Ishikawa (cell line): ENCODE results near the gene CUL7.

Experiments used
- CEBPB ChIP-seq: IDR thresholded peaks from 2 replicates; pipeline ENCODE4 v1.6.1; 2012
- CREB1 ChIP-seq: IDR thresholded peaks from 2 replicates; pipeline ENCODE4 v1.6.1; 2012; ENCODE audit warnings: low read depth
- EGR1 ChIP-seq: IDR thresholded peaks from 2 replicates; pipeline ENCODE4 v1.6.1; 2012
- EP300 ChIP-seq: IDR thresholded peaks from 2 replicates; pipeline ENCODE4 v1.6.1; 2012; ENCODE audit warnings: borderline replicate concordance
- FOXM1 ChIP-seq: IDR thresholded peaks from 2 replicates; pipeline ENCODE4 v1.6.1; 2012; ENCODE audit warnings: low read depth, borderline replicate concordance
- MAX ChIP-seq: IDR thresholded peaks from 2 replicates; pipeline ENCODE4 v1.6.1; 2012
- NFIC ChIP-seq: IDR thresholded peaks from 2 replicates; pipeline ENCODE4 v1.6.1; 2012
- RAD21 ChIP-seq: IDR thresholded peaks from 2 replicates; pipeline ENCODE4 v1.6.1; 2012; ENCODE audit warnings: low read depth
- REST ChIP-seq: IDR thresholded peaks from 2 replicates; pipeline ENCODE4 v1.6.1; 2012; ENCODE audit warnings: low read depth, mild to moderate bottlenecking
- TAF1 ChIP-seq: IDR thresholded peaks from 2 replicates; pipeline ENCODE4 v1.6.1; 2012; ENCODE audit warnings: low read depth, mild to moderate bottlenecking
- TCF12 ChIP-seq: IDR thresholded peaks from 2 replicates; pipeline ENCODE4 v1.6.1; 2012; ENCODE audit warnings: low read depth
- TEAD4 ChIP-seq: IDR thresholded peaks from 2 replicates; pipeline ENCODE4 v1.6.1; 2012
- USF1 ChIP-seq: IDR thresholded peaks from 2 replicates; pipeline ENCODE4 v1.6.1; 2012
- YY1 ChIP-seq: IDR thresholded peaks from 2 replicates; pipeline ENCODE4 v1.6.1; 2012; ENCODE audit warnings: low read depth
- ZBTB7A ChIP-seq: IDR thresholded peaks from 2 replicates; pipeline ENCODE4 v1.6.1; 2012; ENCODE audit warnings: low read depth

Gene CUL7

GRCh38 chr6:43082806-43083655 lies 29.4 kb upstream of the CUL7 start:
- TF ChIP-seq MAX: no peak
- no peak for TF ChIP-seq ZBTB7A
- no peak for TF ChIP-seq EP300
- no peak for TF ChIP-seq CREB1
- no peak for TF ChIP-seq TEAD4
- no peak for TF ChIP-seq USF1
- TF ChIP-seq TCF12: no peak
- no peak for TF ChIP-seq CEBPB
- no peak for TF ChIP-seq RAD21
- TF ChIP-seq YY1: no peak
- no peak for TF ChIP-seq FOXM1
- TF ChIP-seq REST: no peak
- TF ChIP-seq NFIC: no peak
- TF ChIP-seq EGR1: no peak
- TF ChIP-seq TAF1: no peak

GRCh38 chr6:43081043-43081442 lies 27.4 kb upstream of the CUL7 start:
- TF ChIP-seq ZBTB7A (no peak), FOXM1 (no peak), MAX (no peak), YY1 (no peak), REST (no peak), TCF12 (no peak), USF1 (no peak), CREB1 (no peak), RAD21 (no peak), NFIC (no peak), EGR1 (no peak), CEBPB (no peak), TEAD4 (no peak), TAF1 (no peak), EP300 (no peak)

- no peak for TF ChIP-seq RAD21
- TF ChIP-seq FOXM1: no peak
- no peak for TF ChIP-seq TAF1
- TF ChIP-seq CEBPB: no peak
- TF ChIP-seq TEAD4: no peak
- no peak for TF ChIP-seq MAX
- no peak for TF ChIP-seq NFIC
- TF ChIP-seq YY1: no peak
- no peak for TF ChIP-seq REST
- no peak for TF ChIP-seq USF1
- TF ChIP-seq CREB1: no peak
- no peak for TF ChIP-seq EGR1
- no peak for TF ChIP-seq EP300
- no peak for TF ChIP-seq ZBTB7A
- no peak for TF ChIP-seq TCF12
These were observed 25.0 kb upstream of the CUL7 start for GRCh38 chr6:43078691-43079090.
